ENCODE measurements around the gene AFF3. TPM values are rescaled to one million over a fixed set of nuclear protein-coding genes. Genes with fewer than 3 reads are reported as not detected.

AFF3 gene
- total and polyA plus RNA-seq, 2 of the 8 experiments (the other 6 are each of a cell fraction or from before 2014, with no cell fraction given): 0.27 to 3.0 TPM

- no peak for TF ChIP-seq CHD7 (IDR thresholded peaks at IDR 0.05; ENCODE audit: insufficient replicate concordance, low read length)
- no peak for TF ChIP-seq TAF7 (optimal IDR thresholded peaks at IDR 0.05; ENCODE audit: borderline replicate concordance, low read depth, low read length)
- no peak for TF ChIP-seq ATF2 (IDR thresholded peaks at IDR 0.05; ENCODE audit: low read length)
- TF ChIP-seq SIRT6 (IDR thresholded peaks at IDR 0.05; ENCODE audit: low read length): no peak
- no peak for TF ChIP-seq RAD21 (IDR thresholded peaks at IDR 0.05 in 1 of 2, conservative IDR thresholded peaks at IDR 0.05 in 1 of 2; ENCODE audit: low read depth in 2 of 2, low read length in 2 of 2)
- TF ChIP-seq KDM1A (IDR thresholded peaks at IDR 0.05; ENCODE audit: borderline replicate concordance, low read length): no peak
- TF ChIP-seq EZH2 (IDR thresholded peaks at IDR 0.05; ENCODE audit: low read depth, low read length, severe bottlenecking): no peak
- no peak for TF ChIP-seq NANOG (IDR thresholded peaks at IDR 0.05; ENCODE audit: insufficient read depth, low read depth, low read length, poor library complexity, severe bottlenecking)
- no peak for TF ChIP-seq CHD2 (IDR thresholded peaks at IDR 0.05; ENCODE audit: low read length)
These were observed 379.7 kb downstream of the AFF3 start (continued) for GRCh38 chr2:99762714-99763113.
